CD14-positive monocyte (primary cell): ENCODE measurements around the gene EIF2AK2. TPM values are rescaled to one million over a fixed set of nuclear protein-coding genes. Genes with fewer than 3 reads are reported as not detected.

Source experiments
- DNase-seq, 3 donors: peaks; one replicate each; pipeline ENCODE4 v3.0.0-alpha.2; 2011 to 2022
- H2AFZ ChIP-seq: 2 replicates; pipeline ENCODE4 v1.6.0; 2012; ENCODE audit warnings: mild to moderate bottlenecking, low read depth, low read length, inconsistent platforms; ENCODE audit not compliant: insufficient read depth, poor library complexity, severe bottlenecking
- H3K27ac ChIP-seq, 2 donors: 1 replicate in 1 of 2; 2 replicates in 1 of 2; pipeline ENCODE4 v1.5.1; 2012 to 2013; ENCODE audit warnings: low read length in 2 of 2, control low read depth in 1 of 2, inconsistent platforms in 1 of 2, low read depth in 1 of 2, mild to moderate bottlenecking in 1 of 2
- H3K27me3 ChIP-seq, 2 donors: one replicate each; pipeline versions ENCODE4 v1.6.0 to v1.6.1; 2011 to 2013; ENCODE audit warnings: low read length in 2 of 2; ENCODE audit not compliant: control insufficient read depth in 2 of 2, insufficient read depth in 2 of 2
- H3K36me3 ChIP-seq, 2 donors: replicated peaks in 1 of 2; 1 replicate in 1 of 2; 2 replicates in 1 of 2; pipeline versions ENCODE4 v1.5.1 to v1.6.1; 2012 to 2013; ENCODE audit warnings: low read length in 2 of 2, control low read depth in 1 of 2, inconsistent platforms in 1 of 2, mild to moderate bottlenecking in 1 of 2; ENCODE audit not compliant: insufficient read depth in 2 of 2, control insufficient read depth in 1 of 2
- H3K4me1 ChIP-seq, 2 donors: 1 replicate in 1 of 2; 2 replicates in 1 of 2; pipeline versions ENCODE4 v1.5.1 to v1.6.1; 2012 to 2013; ENCODE audit warnings: low read length in 2 of 2, control low read depth in 1 of 2, inconsistent platforms in 1 of 2, mild to moderate bottlenecking in 1 of 2, moderate library complexity in 1 of 2; ENCODE audit not compliant: insufficient read depth in 2 of 2, control insufficient read depth in 1 of 2
- H3K4me2 ChIP-seq: replicated peaks from 2 replicates; pipeline ENCODE3; 2012; ENCODE audit warnings: low read length, moderate library complexity, mild to moderate bottlenecking; ENCODE audit not compliant: poor library complexity, severe bottlenecking; ENCODE audit errors: extremely low read depth
- H3K4me3 ChIP-seq, 3 experiments: fragments of 200-600 bp in 1 of 3; sonication (generic) in 1 of 3; replicated peaks in 1 of 3; 1 replicate in 2 of 3; 2 replicates in 1 of 3; pipeline ENCODE4 v1.5.1; 2011 to 2013; ENCODE audit warnings: low read length in 3 of 3, mild to moderate bottlenecking in 3 of 3, control low read depth in 2 of 3, low read depth in 2 of 3, inconsistent platforms in 1 of 3, moderate library complexity in 1 of 3
- H3K79me2 ChIP-seq: 2 replicates; pipeline ENCODE4 v1.6.0; 2012; ENCODE audit warnings: mild to moderate bottlenecking, control low read depth, inconsistent platforms, low read length, moderate library complexity; ENCODE audit not compliant: insufficient read depth
- H3K9ac ChIP-seq: 2 replicates; pipeline ENCODE4 v1.6.0; 2017; ENCODE audit warnings: low read length, mild to moderate bottlenecking; ENCODE audit not compliant: insufficient read depth, poor library complexity, severe bottlenecking
- H3K9me3 ChIP-seq, 2 donors: replicated peaks in 1 of 2; 1 replicate in 1 of 2; 2 replicates in 1 of 2; pipeline versions ENCODE4 v1.5.1 to v1.6.1; 2012 to 2013; ENCODE audit warnings: low read length in 2 of 2, control low read depth in 1 of 2; ENCODE audit not compliant: control insufficient read depth in 1 of 2, insufficient read depth in 1 of 2
- H4K20me1 ChIP-seq: 2 replicates; pipeline ENCODE4 v1.6.0; 2012; ENCODE audit warnings: mild to moderate bottlenecking, low read length, control low read depth, moderate library complexity; ENCODE audit not compliant: insufficient read depth
- H3K27ac Mint-ChIP-seq, 7 donors: one replicate each; pipeline ENCODE4 v1.8.0; 2020; ENCODE audit warnings: mild to moderate bottlenecking in 7 of 7, mixed read lengths in 7 of 7, moderate library complexity in 6 of 7, inconsistent platforms in 2 of 7
- H3K27me3 Mint-ChIP-seq, 3 donors: one replicate each; pipeline ENCODE4 v1.8.0; 2021 to 2022; ENCODE audit warnings: low read depth in 3 of 3, mild to moderate bottlenecking in 3 of 3, mixed read lengths in 3 of 3, moderate library complexity in 3 of 3, inconsistent platforms in 1 of 3
- H3K36me3 Mint-ChIP-seq, 2 donors: one replicate each; pipeline ENCODE4 v1.8.0; 2020; ENCODE audit warnings: mixed read lengths in 2 of 2, inconsistent platforms in 1 of 2, mild to moderate bottlenecking in 1 of 2
- H3K4me1 Mint-ChIP-seq: one replicate; pipeline ENCODE4 v1.8.0; 2020; ENCODE audit warnings: mild to moderate bottlenecking, mixed read lengths
- H3K4me3 Mint-ChIP-seq, 2 donors: one replicate each; pipeline ENCODE4 v1.8.0; 2020; ENCODE audit warnings: mild to moderate bottlenecking in 2 of 2, mixed read lengths in 2 of 2, moderate library complexity in 1 of 2
- H3K9me3 Mint-ChIP-seq, 7 donors: one replicate each; pipeline ENCODE4 v1.8.0; 2020 to 2022; ENCODE audit warnings: mixed read lengths in 7 of 7, mild to moderate bottlenecking in 6 of 7, moderate library complexity in 6 of 7, inconsistent platforms in 2 of 7
- WGBS: methylation state at CpG from one replicate; pipeline ENCODE4 v1.1.5; 2013; ENCODE audit warnings: missing lambda C conversion rate; ENCODE audit not compliant: insufficient coverage; 5-methylcytosine and 5-hydroxymethylcytosine counted together
- intact Hi-C, 2 donors: fragments of 100-400 bp; cut with micrococcal nuclease; formaldehyde crosslinking; loops; one replicate each; pipeline versions ENCODE4 v1.15.0 to v1.15.1; 2023
- polyA plus RNA-seq, 3 donors: library from polyadenylated mRNA; depleted of rRNA in 1 of 3; unstranded in 2 of 3; stranded (reverse) in 1 of 3; fragments of 300-500 nt in 2 of 3; fragments of >200 nt in 1 of 3; fragmentation: Illumina TruSeq in 2 of 3; gene quantifications; 1 replicate in 2 of 3; 2 replicates in 1 of 3; pipeline ENCODE4 v1.2.3, GENCODE V29; 2012 to 2021
- TF ChIP-seq, protein P1 (sequence below): fragments of 200-600 bp; IDR thresholded peaks from one replicate; pipeline ENCODE4 v1.8.0; 2022; ENCODE audit warnings: antibody characterized with exemption, mild to moderate bottlenecking

EIF2AK2 gene
- polyA plus RNA-seq, 3 donors = 7.9 to 23.4 (median 17.6) TPM

DNA sequence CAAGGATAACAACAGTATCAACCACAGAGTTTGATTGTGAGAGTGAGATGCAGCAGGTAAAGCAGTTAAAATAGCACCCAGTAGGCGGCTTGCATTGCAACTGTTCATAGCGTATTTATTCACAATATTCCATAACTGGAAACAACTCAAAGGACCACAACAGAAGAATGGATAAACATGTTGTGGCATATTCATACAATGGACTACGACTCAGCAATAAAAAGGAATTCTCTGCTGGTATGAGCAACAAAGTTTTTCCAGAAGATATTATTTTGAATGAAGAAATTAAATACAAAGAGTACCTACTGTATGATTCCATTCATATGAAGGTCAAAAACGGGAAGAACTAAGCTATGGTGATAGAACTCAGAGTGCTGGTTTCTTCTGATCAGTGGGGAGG lies 47.3 kb downstream of the EIF2AK2 start:
- no peak overlapping the region for H3K27ac Mint-ChIP-seq
- TF ChIP-seq, protein P1, sequence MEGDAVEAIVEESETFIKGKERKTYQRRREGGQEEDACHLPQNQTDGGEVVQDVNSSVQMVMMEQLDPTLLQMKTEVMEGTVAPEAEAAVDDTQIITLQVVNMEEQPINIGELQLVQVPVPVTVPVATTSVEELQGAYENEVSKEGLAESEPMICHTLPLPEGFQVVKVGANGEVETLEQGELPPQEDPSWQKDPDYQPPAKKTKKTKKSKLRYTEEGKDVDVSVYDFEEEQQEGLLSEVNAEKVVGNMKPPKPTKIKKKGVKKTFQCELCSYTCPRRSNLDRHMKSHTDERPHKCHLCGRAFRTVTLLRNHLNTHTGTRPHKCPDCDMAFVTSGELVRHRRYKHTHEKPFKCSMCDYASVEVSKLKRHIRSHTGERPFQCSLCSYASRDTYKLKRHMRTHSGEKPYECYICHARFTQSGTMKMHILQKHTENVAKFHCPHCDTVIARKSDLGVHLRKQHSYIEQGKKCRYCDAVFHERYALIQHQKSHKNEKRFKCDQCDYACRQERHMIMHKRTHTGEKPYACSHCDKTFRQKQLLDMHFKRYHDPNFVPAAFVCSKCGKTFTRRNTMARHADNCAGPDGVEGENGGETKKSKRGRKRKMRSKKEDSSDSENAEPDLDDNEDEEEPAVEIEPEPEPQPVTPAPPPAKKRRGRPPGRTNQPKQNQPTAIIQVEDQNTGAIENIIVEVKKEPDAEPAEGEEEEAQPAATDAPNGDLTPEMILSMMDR = no peak
- Histone ChIP-seq H3K79me2 (no peaks in the 10 kb centered on the region), H3K9me3 (no peaks in the 10 kb centered on the region), H3K9ac (no peak overlapping the region), H3K27me3 (no peaks in the 10 kb centered on the region), H3K27ac (no peak overlapping the region), H3K36me3 (peaks cover 64 to 89% of the 10 kb centered on the region in 2 donors), H3K4me2 (no peak overlapping the region), H2AFZ (no peak overlapping the region), H3K4me3 (no peak overlapping the region), H3K4me1 (no peaks in the 10 kb centered on the region), H4K20me1 (no peaks in the 10 kb centered on the region)
- intact Hi-C loops = no loop called here
- peaks cover 67 to 88% of the 10 kb centered on the region in 2 donors for H3K36me3 Mint-ChIP-seq
- no peaks in the 10 kb centered on the region for H3K9me3 Mint-ChIP-seq
- H3K27me3 Mint-ChIP-seq = no peaks in the 10 kb centered on the region
- H3K4me1 Mint-ChIP-seq = no peaks in the 10 kb centered on the region
- DNase-seq = no peak
- no CpG with 5 or more reads among the region's 4 CpGs for WGBS
- H3K4me3 Mint-ChIP-seq = no peak overlapping the region

DNA sequence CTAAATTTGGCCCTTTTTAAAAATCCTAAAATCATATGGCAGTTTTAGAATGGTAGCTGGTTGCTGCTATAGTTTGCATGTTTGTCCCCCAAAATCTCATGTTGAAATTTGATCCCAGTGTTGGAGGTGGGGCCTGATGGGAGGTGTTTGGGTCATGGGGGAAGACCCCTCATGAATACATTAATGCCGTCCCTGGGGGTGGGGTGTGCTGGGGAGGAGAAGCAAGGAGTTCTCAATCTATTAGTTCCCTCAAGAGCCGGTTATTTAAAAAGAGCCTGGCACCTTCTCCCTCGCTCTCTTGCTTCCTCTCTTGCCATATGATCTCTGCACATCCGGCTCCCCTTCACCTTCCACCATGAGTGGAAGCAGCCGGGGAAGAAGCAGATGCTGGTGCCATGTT lies 51.6 kb downstream of the EIF2AK2 start:
- H3K27me3 ChIP-seq = no peaks in the 10 kb centered on the region
- no peaks in the 10 kb centered on the region for H3K79me2 ChIP-seq
- TF ChIP-seq, protein P1 = no peak
- H3K4me2 ChIP-seq = no peak overlapping the region
- peak overlapping the region in 3 of 7 donors; percentile 5 to 40 (median 16) for H3K27ac Mint-ChIP-seq
- H3K4me1 ChIP-seq = no peaks in the 10 kb centered on the region
- H2AFZ ChIP-seq = no peak overlapping the region
- intact Hi-C loops = no loop called here
- DNase-seq = no peak
- no peak overlapping the region for H3K4me3 ChIP-seq
- no peaks in the 10 kb centered on the region for H3K9me3 Mint-ChIP-seq
- H3K4me3 Mint-ChIP-seq = no peak overlapping the region
- H3K36me3 ChIP-seq = peaks cover 68 to 96% of the 10 kb centered on the region in 2 donors
- no peaks in the 10 kb centered on the region for H3K4me1 Mint-ChIP-seq
- WGBS = 94% methylated on average over 3 of the region's 5 CpGs
- H3K27me3 Mint-ChIP-seq = no peaks in the 10 kb centered on the region
- no peak overlapping the region for H3K9ac ChIP-seq
- H4K20me1 ChIP-seq = no peaks in the 10 kb centered on the region
- no peak overlapping the region for H3K27ac ChIP-seq
- peaks cover 74 to 87% of the 10 kb centered on the region in 2 donors for H3K36me3 Mint-ChIP-seq
- H3K9me3 ChIP-seq = no peaks in the 10 kb centered on the region
